K562 (cell line): ENCODE data around the gene CACNB1. TPM values are rescaled to one million over a fixed set of nuclear protein-coding genes. Genes with fewer than 3 reads are reported as not detected.

ENCODE experiments used
- BHLHE40 ChIP-seq: IDR thresholded peaks from 2 replicates; pipeline ENCODE4 v1.6.1; 2011; ENCODE audit warnings: low read length, improper control_type of control experiment
- CCAR2 ChIP-seq: fragments of 200-400 bp; formaldehyde crosslinking; IDR thresholded peaks from 2 replicates; pipeline ENCODE4 v1.6.1; 2017; ENCODE audit warnings: mild to moderate bottlenecking, low read depth, low read length
- CREB3 ChIP-seq: fragments of 450-650 bp; conservative IDR thresholded peaks from 2 replicates; pipeline ENCODE4 v1.6.1; 2016; ENCODE audit warnings: missing genetic modification characterization, low read depth, mild to moderate bottlenecking, missing compliant biosample characterization, moderate library complexity
- CTCF ChIP-seq, 3 experiments: IDR thresholded peaks in 2 of 3; conservative IDR thresholded peaks in 1 of 3; 2 replicates each; pipeline ENCODE4 v1.5.1; 2011 to 2012; ENCODE audit warnings: low read length in 3 of 3, mild to moderate bottlenecking in 3 of 3, control low read depth in 2 of 3, improper control_type of control experiment in 1 of 3, inconsistent platforms in 1 of 3, low read depth in 1 of 3, mixed read lengths in 1 of 3, moderate library complexity in 1 of 3; ENCODE audit not compliant: insufficient read depth in 2 of 3
- EGR1 ChIP-seq: fragments of 450-650 bp; conservative IDR thresholded peaks from 2 replicates; pipeline ENCODE4 v1.6.1; 2017; ENCODE audit warnings: mild to moderate bottlenecking
- GABPA ChIP-seq: fragments of 200-800 bp; sonication (Bioruptor generic); conservative IDR thresholded peaks from 2 replicates; pipeline ENCODE4 v1.6.1; 2016; ENCODE audit warnings: low read depth, missing genetic modification characterization, missing compliant biosample characterization
- GTF2E2 ChIP-seq: fragments of 200-800 bp; sonication (Bioruptor generic); IDR thresholded peaks from 2 replicates; pipeline ENCODE4 v1.6.1; 2016; ENCODE audit warnings: missing genetic modification characterization, missing compliant biosample characterization
- HDAC6 ChIP-seq: IDR thresholded peaks from 2 replicates; pipeline ENCODE4 v1.6.1; 2012; ENCODE audit warnings: low read depth, mild to moderate bottlenecking, control low read depth, inconsistent platforms, low read length, moderate library complexity
- RCOR1 ChIP-seq, 2 experiments: IDR thresholded peaks; 2 replicates each; pipeline ENCODE4 v1.6.1; 2012; ENCODE audit warnings: low read depth in 2 of 2, low read length in 2 of 2, borderline replicate concordance in 1 of 2, improper control_type of control experiment in 1 of 2
- REST ChIP-seq, 2 experiments: fragments of 450-650 bp; formaldehyde crosslinking in 1 of 2; IDR thresholded peaks; 2 replicates each; pipeline versions ENCODE4 v1.4.0 to v1.6.1; 2014 to 2020; ENCODE audit warnings: mild to moderate bottlenecking in 2 of 2, borderline replicate concordance in 1 of 2, low read depth in 1 of 2
- XRCC5 ChIP-seq: fragments of 200-400 bp; formaldehyde crosslinking; IDR thresholded peaks from 2 replicates; pipeline ENCODE4 v1.6.1; 2017; ENCODE audit warnings: low read depth, mild to moderate bottlenecking, low read length
- ZBTB26 ChIP-seq: fragments of 450-650 bp; formaldehyde crosslinking; IDR thresholded peaks from 2 replicates; pipeline ENCODE4 v1.4.0; 2022; ENCODE audit warnings: missing genetic modification characterization
- ZNF174 ChIP-seq: fragments of 250-450 bp; sonication (Bioruptor Pico); IDR thresholded peaks from 2 replicates; pipeline ENCODE4 v1.4.0; 2020; ENCODE audit warnings: mild to moderate bottlenecking
- polyA plus RNA-seq, 8 experiments: library from polyadenylated mRNA; depleted of rRNA in 4 of 8; stranded (reverse) in 5 of 8; unstranded in 3 of 8; fragments of >200 nt; fragmentation: Nextera tagmentation in 2 of 8; fragmentation: Illumina TruSeq in 1 of 8; extraction: Ambion mirVana in 2 of 8; extraction: Trizol in 1 of 8; gene quantifications; 2 replicates each; pipeline versions ENCODE4 v1.2.1 to v1.2.3, GENCODE V29; 2011 to 2014; ENCODE audit warnings: inconsistent platforms in 1 of 8, missing spikeins in 1 of 8
- total RNA-seq, 7 experiments: library from RNA; depleted of rRNA in 6 of 7; stranded (reverse); fragments of >200 nt in 6 of 7; fragmentation: Illumina TruSeq in 2 of 7; extraction: Trizol in 2 of 7; gene quantifications; 2 replicates each; pipeline versions ENCODE4 v1.2.1 to v1.2.3, GENCODE V29; 2011 to 2021; ENCODE audit warnings: low replicate concordance in 1 of 7

The CACNB1 gene
- total and polyA plus RNA-seq, 9 of the 15 experiments (the other 6 are each of a cell fraction or from before 2014, with no cell fraction given): 0.08 to 7.4 (median 3.0) TPM

- TF ChIP-seq REST (IDR thresholded peaks at IDR 0.05; ENCODE audit: borderline replicate concordance) (0 out of 2 replicates have a peak, but pooled peaks have one; percentile 5), REST (CRISPR knock-in tag; IDR thresholded peaks at IDR 0.05; ENCODE audit: low read depth) (no peak), ZBTB26 (CRISPR knock-in tag) (no peak), HDAC6 (no peak), CREB3 (tag) (no peak), ZNF174 (CRISPR knock-in tag) (no peak), EGR1 (peak; percentile 64), CCAR2 (no peak), CTCF (IDR thresholded peaks at IDR 0.05 in 2 of 3, conservative IDR thresholded peaks at IDR 0.05 in 1 of 3; ENCODE audit: insufficient read depth in 2 of 3, low read depth in 1 of 3, low read length in 3 of 3) (peak; percentile 68 to 86 (median 77); a peak in 5 of 6 replicates), RCOR1 (IDR thresholded peaks at IDR 0.05; ENCODE audit: borderline replicate concordance in 1 of 2, low read depth in 2 of 2, low read length in 2 of 2) (peak in 1 of 2 experiments; percentile 14; a peak in 1 of 4 replicates), GABPA (tag) (no peak), XRCC5 (peak; percentile 53; the same call in 1 of the 2 replicates), BHLHE40 (peak; percentile 19; the same call in 1 of the 2 replicates), GTF2E2 (tag) (no peak)
These were observed 3.1 kb downstream of the CACNB1 start (continued) for GRCh38 chr17:39194089-39194984.
